ENCODE data around the gene SIL1.

Gene SIL1

DNA sequence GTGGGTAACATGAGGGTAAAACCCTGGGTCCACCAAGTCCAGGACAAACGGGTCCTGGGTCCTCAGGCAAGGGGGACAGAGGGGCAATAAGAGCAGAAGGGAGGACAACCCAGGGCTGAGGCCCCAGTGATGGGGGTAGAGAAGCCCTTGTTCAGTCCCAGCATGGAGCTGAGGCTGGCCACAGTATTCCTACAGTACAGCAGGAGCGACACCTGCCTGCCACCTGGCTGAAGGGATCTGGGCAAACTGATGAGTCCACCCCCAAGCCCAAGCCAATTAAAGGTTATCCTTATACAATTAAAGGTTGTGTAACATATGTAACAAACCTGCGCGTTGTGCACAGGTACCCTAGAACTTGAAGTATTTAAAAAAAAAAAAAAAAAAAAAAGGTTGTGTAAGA is 225.3 kb downstream of the SIL1 start:
- peak; percentile 35 for DNase-seq

DNA sequence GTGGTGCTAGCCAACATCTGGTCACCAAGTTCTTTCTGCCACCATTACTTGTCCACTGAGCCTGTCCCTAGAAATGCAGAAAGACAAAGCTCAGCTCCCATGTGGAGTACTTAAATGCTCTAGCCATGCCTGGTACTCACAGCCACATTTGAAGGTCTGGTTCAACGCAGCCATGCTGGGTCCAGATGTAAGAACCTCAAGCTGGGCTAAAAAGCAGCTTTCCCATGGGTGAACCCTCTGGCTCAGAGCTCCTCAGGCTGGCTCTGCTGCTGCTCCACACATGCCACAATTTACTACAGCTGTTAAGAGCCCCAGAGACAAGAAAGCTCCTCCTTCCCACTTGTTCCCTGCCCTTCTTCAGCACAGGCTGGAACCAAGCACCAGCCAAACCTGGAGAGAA is 225.9 kb downstream of the SIL1 start:
- DNase-seq, result no peak

DNA sequence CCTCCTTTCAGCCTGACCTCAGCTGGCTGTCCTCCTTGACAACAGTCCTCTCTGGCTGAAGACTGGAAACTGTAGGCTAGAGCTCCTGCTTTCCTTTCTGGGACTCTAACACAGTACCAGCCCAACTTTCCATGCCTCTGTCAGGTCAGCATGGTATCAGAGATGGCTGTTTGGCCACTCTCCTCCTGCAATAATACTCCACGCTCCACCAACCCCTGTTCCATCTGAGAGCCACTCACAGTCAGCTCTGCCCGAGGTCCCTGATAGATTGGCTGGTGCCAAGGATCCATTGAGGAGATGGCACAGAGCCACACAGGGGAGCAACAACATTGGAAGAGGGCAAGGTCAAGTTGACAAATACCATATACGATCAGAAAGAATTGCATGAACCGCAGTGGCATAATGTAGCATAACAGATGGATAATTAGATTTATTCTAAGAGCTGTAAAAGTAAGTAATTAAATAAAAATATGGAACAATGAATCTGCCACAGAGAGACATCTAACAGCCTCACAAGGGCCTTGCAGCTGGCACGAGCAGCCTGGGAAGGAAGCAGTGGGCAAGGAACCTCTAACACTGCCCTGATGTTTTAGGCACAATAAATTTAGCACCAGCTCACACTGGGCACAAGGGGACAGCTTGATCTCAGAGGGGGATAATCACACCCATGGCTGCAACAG is 228.7 kb downstream of the SIL1 start:
- DNase-seq, result no peak

DNA sequence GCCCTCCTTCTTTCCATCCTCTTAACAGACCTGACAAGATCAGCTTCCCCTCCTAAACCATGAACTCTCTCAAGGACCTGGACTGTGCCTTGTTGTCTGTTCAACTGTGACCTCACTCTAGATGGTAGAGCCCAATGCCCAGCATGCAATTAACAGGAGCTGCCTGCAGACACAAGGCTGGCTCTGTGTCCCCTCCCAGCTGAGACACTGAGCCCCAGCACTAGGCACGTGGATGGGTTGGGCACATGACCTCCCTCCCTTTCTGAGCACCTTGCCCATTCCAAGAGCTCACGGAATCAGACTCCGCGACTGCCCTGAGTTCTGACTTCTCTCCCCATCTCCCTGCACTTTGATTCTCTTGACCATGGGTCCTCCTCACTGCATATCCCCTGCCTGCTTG is 229.6 kb downstream of the SIL1 start:
- DNase-seq, result no peak

- peak; percentile 58 for DNase-seq
These were observed 230.2 kb downstream of the SIL1 start for GRCh38 chr5:138967791-138968448.

DNA sequence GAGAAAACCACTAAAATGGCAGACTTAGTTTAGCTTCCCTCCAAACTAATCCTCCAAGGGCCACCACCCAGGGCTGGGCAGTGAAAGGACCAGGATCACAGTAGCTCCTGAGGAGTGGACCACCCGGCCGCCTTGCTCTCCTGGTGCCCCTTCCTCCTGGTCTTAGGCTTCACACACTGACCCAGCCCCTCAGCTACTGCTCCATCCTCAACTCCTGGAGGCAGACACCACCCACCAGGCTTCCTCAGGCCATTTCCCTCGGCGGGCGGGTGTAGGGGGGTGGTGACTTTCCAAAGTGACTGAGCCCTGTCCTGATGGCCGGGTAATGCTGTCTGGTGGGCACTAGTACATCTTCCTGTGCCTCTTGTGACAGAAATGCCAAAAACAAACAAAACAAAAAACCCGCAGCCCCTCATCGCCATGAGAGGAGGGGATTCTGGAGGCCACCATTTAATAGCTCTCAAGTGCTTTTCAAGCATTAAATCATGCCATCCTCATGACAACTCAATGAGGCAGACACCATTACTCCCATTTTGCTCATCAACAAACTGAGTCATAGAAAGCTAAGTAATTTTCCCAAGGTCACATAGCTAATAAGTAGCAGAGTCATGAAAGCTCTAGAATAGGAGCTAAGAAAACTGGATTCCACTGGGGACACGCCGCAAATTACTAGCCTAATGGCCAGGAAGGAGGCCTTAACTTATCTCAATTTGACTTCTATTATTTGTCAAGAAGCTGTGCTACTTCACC is 231.8 kb downstream of the SIL1 start:
- DNase-seq, result no peak

DNA sequence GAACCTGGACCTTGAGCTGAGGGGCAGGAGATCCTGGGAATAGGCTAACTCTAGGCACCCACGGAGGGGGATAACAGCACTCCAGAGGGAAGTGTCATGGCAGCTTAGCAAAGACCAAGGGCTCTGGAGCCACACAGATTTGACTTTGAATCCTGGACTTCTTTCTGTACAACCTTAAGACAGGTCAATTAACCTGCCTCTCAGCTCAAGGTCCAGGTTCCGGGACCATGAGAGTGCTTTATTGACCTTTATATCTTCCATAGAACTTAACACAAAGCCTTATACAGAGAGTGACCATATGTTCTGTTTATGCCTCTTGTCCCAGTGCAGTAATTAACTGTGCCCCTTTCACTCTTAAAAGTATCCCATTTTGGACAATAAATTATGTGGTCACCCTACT is 232.5 kb downstream of the SIL1 start:
- DNase-seq, result no peak

GRCh38 chr5:138964647-138965201 is 233.4 kb downstream of the SIL1 start:
- no peak for DNase-seq

DNA sequence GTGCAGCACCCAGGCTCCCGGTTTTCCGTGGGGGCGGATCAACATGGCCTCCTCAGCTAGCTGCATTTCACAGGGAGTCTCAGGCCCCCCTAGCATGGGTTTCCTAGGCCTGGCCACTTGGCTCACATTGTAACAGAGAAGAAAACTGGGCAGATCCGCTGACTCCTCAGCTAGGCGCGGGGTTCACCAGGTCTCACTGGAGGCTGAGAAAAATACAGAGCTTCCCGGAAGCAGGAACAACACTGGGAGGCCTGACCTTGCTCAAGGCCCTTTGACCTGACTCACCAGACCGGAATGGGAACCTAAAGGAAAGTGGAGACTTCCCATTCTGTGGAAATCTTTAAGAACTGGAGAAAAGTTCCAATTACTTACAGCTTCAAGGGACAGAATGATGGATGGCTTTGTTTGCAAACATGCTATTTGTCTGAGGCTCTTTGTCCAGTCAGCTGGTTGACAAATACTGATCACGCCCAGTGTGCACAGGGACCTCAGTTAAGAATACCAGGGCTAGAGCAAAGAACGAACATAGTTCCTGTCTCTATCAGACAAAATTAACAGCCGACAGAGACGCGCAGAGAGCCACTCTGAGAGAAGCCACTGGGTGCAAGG is 234.3 kb downstream of the SIL1 start:
- DNase-seq, result no peak

DNA sequence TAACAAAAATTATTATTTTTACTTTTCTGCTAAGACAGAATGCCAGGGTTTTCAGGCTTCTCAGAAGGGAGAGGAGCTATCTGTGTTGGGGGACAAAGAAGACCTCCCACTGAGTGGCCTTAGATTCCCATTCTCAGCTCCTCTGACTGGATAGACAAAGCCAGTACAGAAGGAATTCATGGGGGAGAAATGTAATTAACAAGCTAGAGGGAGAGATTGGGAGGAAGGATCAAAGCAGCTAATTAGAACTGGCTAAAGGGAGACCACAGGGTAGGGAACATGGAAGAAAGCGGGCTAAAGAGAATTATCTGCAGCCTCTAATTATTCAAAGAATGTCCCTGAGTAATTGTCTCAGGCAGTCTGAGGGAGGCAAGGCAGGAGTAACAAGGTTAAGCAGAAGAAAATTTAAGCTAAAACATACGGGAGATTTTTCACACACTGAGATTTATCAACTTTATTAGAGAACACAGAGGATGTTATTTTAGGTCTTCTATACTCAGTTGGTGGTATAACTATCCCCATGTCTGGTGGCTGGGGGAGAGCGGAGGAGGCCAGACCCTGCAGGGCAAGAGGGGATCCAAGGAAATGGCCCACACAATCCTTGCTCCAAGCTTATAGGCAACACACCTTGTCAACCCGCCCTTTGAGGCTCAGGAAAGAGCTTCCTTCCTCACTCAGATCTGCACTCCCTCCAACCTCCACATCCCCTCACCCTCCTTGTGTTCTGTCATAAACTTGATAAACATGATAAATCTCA is 235.4 kb downstream of the SIL1 start:
- no peak for DNase-seq

DNA sequence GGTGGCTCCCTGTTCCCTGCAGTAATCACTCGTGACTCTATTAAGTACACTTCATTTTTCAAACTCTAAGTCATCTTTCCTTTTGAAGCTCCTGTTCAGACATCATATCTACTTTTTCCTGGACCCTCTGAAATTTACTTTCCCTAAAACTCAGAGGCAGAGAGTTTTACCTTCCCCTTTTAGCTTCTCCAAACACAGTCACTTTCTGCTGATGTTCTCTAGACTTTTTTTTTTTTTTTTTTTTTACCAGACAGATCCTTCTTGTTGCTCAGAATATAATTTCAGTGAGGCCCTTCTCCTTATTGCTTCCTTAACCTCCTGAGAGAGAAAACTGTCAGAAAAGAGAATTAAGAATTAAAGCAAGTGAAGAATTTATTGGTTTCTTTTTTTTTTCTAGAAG is 236.4 kb downstream of the SIL1 start:
- DNase-seq, result no peak

DNA sequence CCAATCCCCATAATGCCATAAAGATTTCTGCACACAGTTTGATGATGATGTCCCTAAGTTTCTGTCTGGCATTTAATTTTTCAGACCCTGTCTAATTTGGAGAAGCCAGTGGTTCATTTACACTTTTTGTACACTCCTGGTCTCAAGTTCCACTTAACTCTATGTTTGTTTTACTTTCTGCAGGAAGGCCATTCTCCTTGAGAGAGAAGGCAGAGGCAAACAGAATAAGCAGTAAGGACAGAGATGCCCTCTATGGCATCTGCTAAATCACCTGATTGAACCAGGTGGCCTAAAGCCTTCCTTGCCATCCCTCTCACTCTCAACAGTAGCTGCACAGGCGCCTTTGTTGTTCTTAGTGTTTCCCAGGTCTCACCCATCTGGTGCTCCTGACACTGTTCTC is 236.9 kb downstream of the SIL1 start:
- DNase-seq, result no peak

DNA sequence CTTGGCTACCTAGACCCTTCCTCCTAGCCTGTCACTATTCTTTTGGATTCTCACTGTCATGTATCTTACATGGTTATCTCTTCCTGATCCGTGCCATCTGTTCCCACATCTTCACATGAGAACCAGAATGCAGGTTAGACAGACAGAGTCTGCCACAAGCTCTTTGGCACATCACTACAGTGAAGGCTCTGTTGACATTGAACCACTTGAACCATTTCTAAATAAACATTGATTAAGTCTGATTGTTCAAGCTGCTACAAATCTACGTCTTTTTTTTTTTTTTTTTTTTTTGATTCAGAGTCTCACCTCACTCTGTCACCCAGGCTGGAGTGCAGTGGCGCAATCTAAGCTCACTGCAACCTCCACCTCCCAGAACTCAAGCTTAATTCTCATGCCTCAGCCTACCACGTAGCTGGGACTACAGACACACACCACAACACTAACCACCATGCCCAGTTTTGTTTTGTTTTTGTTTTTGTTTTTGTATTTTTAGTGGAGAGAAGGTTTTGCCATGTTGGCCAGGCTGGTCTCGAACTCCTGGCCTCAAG is 237.9 kb downstream of the SIL1 start:
- DNase-seq, result peak; percentile 71

- DNase-seq, result no peak
These were observed 241.4 kb downstream of the SIL1 start for GRCh38 chr5:138956801-138957200.

- no peak for DNase-seq
These were observed 242.4 kb downstream of the SIL1 start for GRCh38 chr5:138955671-138956295.

DNA sequence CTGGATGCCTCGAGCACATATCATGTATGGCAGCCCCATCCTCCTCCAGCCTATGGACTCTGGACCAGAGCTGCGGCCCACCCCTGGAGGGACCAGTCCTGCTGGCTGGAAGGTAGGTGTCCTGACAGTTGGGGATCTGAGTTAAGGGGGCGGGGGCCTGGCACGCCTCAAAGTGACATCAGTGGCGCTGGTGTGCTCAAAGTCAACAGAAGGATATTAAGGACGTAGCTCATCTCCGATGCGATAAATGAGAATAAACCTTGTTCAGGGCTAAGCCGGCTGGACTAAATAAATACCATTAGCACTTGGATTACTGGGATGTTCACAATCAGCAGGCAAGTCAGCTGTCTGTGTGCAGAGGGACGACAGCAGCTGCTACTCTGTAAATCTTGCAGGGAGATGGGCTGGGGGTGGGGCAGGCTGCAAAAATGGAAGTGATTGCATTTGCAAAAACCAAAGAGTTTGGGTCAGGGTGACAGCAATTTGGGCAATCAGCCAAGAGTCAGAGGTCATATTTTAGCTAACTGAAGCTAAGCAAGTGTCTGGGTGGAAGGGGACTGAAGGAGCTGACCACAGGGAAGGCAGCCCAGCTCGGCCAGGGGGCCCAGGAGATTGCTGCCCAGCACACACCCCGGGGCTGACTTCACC is 243.0 kb downstream of the SIL1 start:
- DNase-seq, result peak; percentile 31

GRCh38 chr5:138954257-138955012 is 243.7 kb downstream of the SIL1 start:
- no peak for DNase-seq

DNA sequence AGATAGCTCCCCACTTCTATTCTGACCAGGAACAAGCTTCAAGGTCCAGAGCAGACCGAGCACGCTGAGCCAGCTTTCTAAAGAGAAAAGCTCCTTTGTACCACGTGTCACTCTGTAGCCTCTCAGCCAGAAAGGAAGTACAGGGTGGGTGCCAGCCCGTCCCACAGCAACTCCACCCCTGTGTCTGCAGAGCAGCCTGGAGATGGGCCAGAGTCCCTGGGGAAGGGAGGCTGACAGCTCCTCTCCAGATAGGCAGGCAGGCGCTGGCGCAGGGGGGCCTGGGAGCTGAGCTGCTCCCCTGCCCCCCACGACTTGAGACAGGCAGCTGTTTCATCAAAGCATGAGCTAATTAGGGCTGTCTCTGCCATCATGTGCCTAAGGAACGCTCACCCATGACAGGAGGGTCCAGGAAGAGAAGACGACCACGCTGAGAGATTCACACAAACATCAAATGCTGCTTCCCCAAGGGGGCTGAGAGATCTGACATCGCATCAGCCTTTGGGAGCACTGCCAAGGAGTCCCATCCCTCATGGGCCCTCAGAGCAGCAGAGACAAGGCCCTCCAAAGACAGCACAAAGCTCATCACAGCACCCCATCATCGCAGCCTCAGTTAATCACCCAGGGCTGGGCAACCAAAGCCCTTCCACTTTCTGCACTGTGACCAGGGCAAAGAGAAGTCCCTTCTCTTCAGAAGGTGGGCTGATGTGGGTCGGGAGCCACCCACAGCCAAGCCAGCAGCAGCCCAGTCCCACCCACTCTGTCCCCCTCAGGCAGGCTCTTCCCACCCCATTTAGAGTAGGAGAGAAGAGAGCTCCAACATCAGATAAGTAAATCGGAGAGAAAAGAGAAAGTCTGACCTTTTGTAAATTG is 244.5 kb downstream of the SIL1 start:
- DNase-seq, result peak; percentile 32

- no peak for DNase-seq
These were observed 245.2 kb downstream of the SIL1 start for GRCh38 chr5:138952962-138953361.
